ENCODE results near the gene ATF3. TPM values are rescaled to one million over a fixed set of nuclear protein-coding genes. Genes with fewer than 3 reads are reported as not detected.

Gene ATF3, protein sequence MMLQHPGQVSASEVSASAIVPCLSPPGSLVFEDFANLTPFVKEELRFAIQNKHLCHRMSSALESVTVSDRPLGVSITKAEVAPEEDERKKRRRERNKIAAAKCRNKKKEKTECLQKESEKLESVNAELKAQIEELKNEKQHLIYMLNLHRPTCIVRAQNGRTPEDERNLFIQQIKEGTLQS
- total RNA-seq: 0.92 TPM

GRCh38 chr1:212608392-212608958, at the start of gene ATF3:
Gene ATF3 (plus strand): TSS chr1:212608761. CDS start chr1:212615022, 6,261 bp downstream.

Other genes starting within 250 kb of the ATF3 start
- gene PACC1, start 193.9 kb upstream of the ATF3 start, total RNA-seq: 20.3 TPM
- gene NENF, start 175.8 kb upstream of the ATF3 start, total RNA-seq: 22.1 TPM
- 7.4 TPM for gene BATF3, start 91.1 kb downstream of the ATF3 start, total RNA-seq
- gene NSL1, start 183.0 kb downstream of the ATF3 start, total RNA-seq: 51.4 TPM
- 30.9 TPM for gene TATDN3, start 183.1 kb downstream of the ATF3 start, total RNA-seq
- 3.2 TPM for gene SPATA45, start 238.9 kb downstream of the ATF3 start, total RNA-seq
- 38.8 TPM for gene FLVCR1, start 249.5 kb downstream of the ATF3 start, total RNA-seq